ENCODE results near the gene SENP7. TPM values are rescaled to one million over a fixed set of nuclear protein-coding genes. Genes with fewer than 3 reads are reported as not detected.
"Not testable (repeated sequence)": the region's sequence is repeated elsewhere in the genome, so short reads cannot be mapped to it uniquely, and the experiment has no call there.

SENP7 gene
- 6.1 TPM for total RNA-seq

GRCh38 chr3:101512646-101513418, at the start of gene SENP7:
Gene SENP7, minus strand, starts transcription at chr3:101513212. Its CDS starts 82 bp downstream, at chr3:101513130.
- no peaks in the 10 kb centered on the region for H3K27me3 ChIP-seq
- intact Hi-C loops (cut with DNase I): loop anchor here (2.0 to 5.0 kb wide), 4 partner anchors 48 to 521 kb away; partner anchors contain the start of genes ABI3BP, TRMT10C and ZBTB11
- H3K27ac ChIP-seq: peak within 1 kb of the TSS; percentile 91 to 92
- no peak for TF ChIP-seq CTCF (IDR thresholded peaks at IDR 0.05)
- H3K9me3 ChIP-seq: no peaks in the 10 kb centered on the region
- peak within 1 kb of the TSS; percentile 91 to 96 for H3K4me3 ChIP-seq
- H3K36me3 ChIP-seq: no peaks in the 10 kb centered on the region
- peak; percentile 16 to 91 for DNase-seq (ENCODE audit: low spot score in 2 of 2)
- H3K4me1 ChIP-seq: no peaks in the 10 kb centered on the region

- peaks cover 0 to 10% of the 10 kb centered on the region in 2 donors for H3K4me1 ChIP-seq
- H3K36me3 ChIP-seq: peaks cover 9 to 22% of the 10 kb centered on the region in 2 donors
- peak within 1 kb of the TSS; percentile 84 to 94 for H3K4me3 ChIP-seq
- TF ChIP-seq CTCF (IDR thresholded peaks at IDR 0.05): no peak
- no peaks in the 10 kb centered on the region for H3K27me3 ChIP-seq
- peak within 1 kb of the TSS; percentile 89 to 92 for H3K27ac ChIP-seq
- intact Hi-C loops (cut with DNase I): loop anchor here (1.0 to 2.0 kb wide), 2 partner anchors 13 to 49 kb away; partner anchors contain the start of genes PCNP and SENP7
- DNase-seq (ENCODE audit: low spot score in 2 of 2): peak; percentile 60 to 95
- no peaks in the 10 kb centered on the region for H3K9me3 ChIP-seq
These were observed 48.8 kb upstream of the SENP7 start, which contains the start of gene TRMT10C for GRCh38 chr3:101561630-101562328. Gene TRMT10C, plus strand, starts transcription at chr3:101561868. Its CDS starts 2,914 bp downstream, at chr3:101564782.

- H3K4me1 ChIP-seq: no peaks in the 10 kb centered on the region
- intact Hi-C loops (cut with DNase I): no loop called here
- no peak for DNase-seq (ENCODE audit: low spot score in 2 of 2)
- H3K4me3 ChIP-seq: no peak overlapping the region
- TF ChIP-seq CTCF (IDR thresholded peaks at IDR 0.05): no peak
- H3K36me3 ChIP-seq: no peaks in the 10 kb centered on the region
- no peak overlapping the region for H3K27ac ChIP-seq
- no peaks in the 10 kb centered on the region for H3K9me3 ChIP-seq
- no peaks in the 10 kb centered on the region for H3K27me3 ChIP-seq
These were observed 43.1 kb upstream of the SENP7 start for GRCh38 chr3:101556064-101556463.

- intact Hi-C loops (cut with DNase I): not testable (repeated sequence)
These were observed 40.4 kb upstream of the SENP7 start for GRCh38 chr3:101553381-101553780.

GRCh38 chr3:101551359-101552081, 38.5 kb upstream of the SENP7 start:
- H3K27ac ChIP-seq; H3K36me3 ChIP-seq; H3K27me3 ChIP-seq; DNase-seq (ENCODE audit: low spot score in 2 of 2); H3K4me3 ChIP-seq; H3K9me3 ChIP-seq; H3K4me1 ChIP-seq; intact Hi-C loops (cut with DNase I): not testable (repeated sequence)

More at GRCh38 chr3:101553381-101553780, 40.4 kb upstream of the SENP7 start:
- H3K36me3 ChIP-seq; DNase-seq (ENCODE audit: low spot score in 2 of 2); H3K4me3 ChIP-seq; H3K9me3 ChIP-seq; H3K4me1 ChIP-seq; H3K27ac ChIP-seq; H3K27me3 ChIP-seq: not testable (repeated sequence)

- intact Hi-C loops (cut with DNase I): no loop called here
These were observed 36.5 kb upstream of the SENP7 start for GRCh38 chr3:101549473-101549872.

More at GRCh38 chr3:101549473-101549872, 36.5 kb upstream of the SENP7 start:
- Histone ChIP-seq H3K9me3 (no peaks in the 10 kb centered on the region), H3K4me1 (no peaks in the 10 kb centered on the region), H3K27ac (no peak overlapping the region), H3K27me3 (no peaks in the 10 kb centered on the region), H3K4me3 (no peak overlapping the region), H3K36me3 (no peaks in the 10 kb centered on the region)
- DNase-seq (ENCODE audit: low spot score in 2 of 2): no peak
- TF ChIP-seq CTCF (IDR thresholded peaks at IDR 0.05): no peak

Data from ascending aorta (tissue), 2 donors.